ENCODE data around the gene CA10.

Gene CA10

GRCh38 chr17:51612692-51613091, 545.8 kb downstream of the CA10 start:
- no peaks in the 10 kb centered on the region for H3F3A ChIP-seq (ENCODE audit: low read depth)
- H3K36me3 ChIP-seq (ENCODE audit: insufficient read depth, low read length), result no peaks in the 10 kb centered on the region
- no peaks in the 10 kb centered on the region for H3K9me3 ChIP-seq (ENCODE audit: insufficient read depth, low read depth, low read length)
- no peaks in the 10 kb centered on the region for H4K20me1 ChIP-seq (ENCODE audit: insufficient read depth, low read length, poor library complexity, severe bottlenecking)
- no peak overlapping the region for H3K4me2 ChIP-seq (ENCODE audit: low read depth, low read length, poor library complexity, severe bottlenecking)
- no peak for TF ChIP-seq CTCF (conservative IDR thresholded peaks at IDR 0.05; ENCODE audit: low read length)
- TF ChIP-seq EZH2phosphoT487 (IDR thresholded peaks at IDR 0.05; ENCODE audit: borderline replicate concordance), result no peak
- peaks cover 4% of the 10 kb centered on the region for H3K4me1 ChIP-seq (ENCODE audit: insufficient read depth, low read length, poor library complexity, severe bottlenecking)
- H3K79me2 ChIP-seq (ENCODE audit: insufficient read depth, low read length), result no peaks in the 10 kb centered on the region
- H3K4me3 ChIP-seq (ENCODE audit: low read length, poor library complexity, severe bottlenecking), result no peak overlapping the region
- no peak overlapping the region for H3K9ac ChIP-seq (ENCODE audit: low read depth, low read length, poor library complexity, severe bottlenecking)
- H3K9me2 ChIP-seq (replicated peaks; ENCODE audit: low read depth, low read length), result no peaks in the 10 kb centered on the region
- H3K27me3 ChIP-seq (ENCODE audit: insufficient read depth, low read length, poor library complexity, severe bottlenecking), result no peaks in the 10 kb centered on the region
- H2AFZ ChIP-seq (ENCODE audit: low read length), result no peak overlapping the region

- TF ChIP-seq EZH2phosphoT487 (IDR thresholded peaks at IDR 0.05; ENCODE audit: borderline replicate concordance) (no peak), CTCF (conservative IDR thresholded peaks at IDR 0.05; ENCODE audit: low read length) (no peak)
- Histone ChIP-seq H3K9me2 (replicated peaks; ENCODE audit: low read depth, low read length) (no peaks in the 10 kb centered on the region), H3K9me3 (ENCODE audit: insufficient read depth, low read depth, low read length) (no peaks in the 10 kb centered on the region), H3K27me3 (ENCODE audit: insufficient read depth, low read length, poor library complexity, severe bottlenecking) (no peaks in the 10 kb centered on the region), H3K4me3 (ENCODE audit: low read length, poor library complexity, severe bottlenecking) (no peak overlapping the region), H3K4me2 (ENCODE audit: low read depth, low read length, poor library complexity, severe bottlenecking) (no peak overlapping the region), H3K36me3 (ENCODE audit: insufficient read depth, low read length) (no peaks in the 10 kb centered on the region), H3K79me2 (ENCODE audit: insufficient read depth, low read length) (no peaks in the 10 kb centered on the region), H4K20me1 (ENCODE audit: insufficient read depth, low read length, poor library complexity, severe bottlenecking) (no peaks in the 10 kb centered on the region), H2AFZ (ENCODE audit: low read length) (no peak overlapping the region; the same call in 1 of the 2 replicates), H3F3A (ENCODE audit: low read depth) (no peaks in the 10 kb centered on the region), H3K9ac (ENCODE audit: low read depth, low read length, poor library complexity, severe bottlenecking) (no peak overlapping the region), H3K4me1 (ENCODE audit: insufficient read depth, low read length, poor library complexity, severe bottlenecking) (peaks cover 4% of the 10 kb centered on the region)
Measured at GRCh38 chr17:51611585-51611984, 546.9 kb downstream of the CA10 start.

- Histone ChIP-seq H3K9me2 (replicated peaks; ENCODE audit: low read depth, low read length) (no peaks in the 10 kb centered on the region), H2AFZ (ENCODE audit: low read length) (no peak overlapping the region), H3K4me3 (ENCODE audit: low read length, poor library complexity, severe bottlenecking) (no peak overlapping the region), H3K9me3 (ENCODE audit: insufficient read depth, low read depth, low read length) (no peaks in the 10 kb centered on the region), H3K27me3 (ENCODE audit: insufficient read depth, low read length, poor library complexity, severe bottlenecking) (no peaks in the 10 kb centered on the region), H3K4me2 (ENCODE audit: low read depth, low read length, poor library complexity, severe bottlenecking) (no peak overlapping the region), H3F3A (ENCODE audit: low read depth) (no peaks in the 10 kb centered on the region), H3K36me3 (ENCODE audit: insufficient read depth, low read length) (no peaks in the 10 kb centered on the region), H3K79me2 (ENCODE audit: insufficient read depth, low read length) (no peaks in the 10 kb centered on the region), H3K9ac (ENCODE audit: low read depth, low read length, poor library complexity, severe bottlenecking) (no peak overlapping the region), H4K20me1 (ENCODE audit: insufficient read depth, low read length, poor library complexity, severe bottlenecking) (no peaks in the 10 kb centered on the region), H3K4me1 (ENCODE audit: insufficient read depth, low read length, poor library complexity, severe bottlenecking) (peaks cover 4% of the 10 kb centered on the region)
- no peak for TF ChIP-seq EZH2phosphoT487 (IDR thresholded peaks at IDR 0.05; ENCODE audit: borderline replicate concordance)
- TF ChIP-seq CTCF (conservative IDR thresholded peaks at IDR 0.05; ENCODE audit: low read length), result no peak
Measured at GRCh38 chr17:51610834-51611233, 547.7 kb downstream of the CA10 start.
